ENCODE data around the gene CMTM3. TPM values are rescaled to one million over a fixed set of nuclear protein-coding genes. Genes with fewer than 3 reads are reported as not detected.
A peak's percentile ranks its signal among the peaks of the same experiment; 100 is the strongest.
"Not testable (repeated sequence)": the region's sequence is repeated elsewhere in the genome, so short reads cannot be mapped to it uniquely, and the experiment has no call there.

Gene CMTM3
- polyA plus RNA-seq, 1 experiment, result 33.5 TPM

- peak overlapping the region; percentile 57 for H3K27ac ChIP-seq (ENCODE audit: low read depth, low read length)
These were observed 4.6 kb downstream of the CMTM3 start for GRCh38 chr16:66609139-66609510.

GRCh38 chr16:66610111-66610820 is 5.8 kb downstream of the CMTM3 start:
- ChIA-PET CTCF (interaction anchor here (1.4 to 3.7 kb wide), 5 partner anchors 8 to 259 kb away, joined by 4 to 59 read pairs (median 26); no protein-coding TSS in a partner anchor), POLR2A (no interaction called here)
- TF ChIP-seq CTCF (IDR thresholded peaks at IDR 0.05; ENCODE audit: low read depth, low read length), result no peak
- DNase-seq (ENCODE audit: low read depth, low spot score), result no peak
- Histone ChIP-seq H3K27ac (ENCODE audit: low read depth, low read length) (no peak overlapping the region), H3K27me3 (ENCODE audit: control insufficient read depth, insufficient read depth, low read length) (no peaks in the 10 kb centered on the region), H3K9me3 (ENCODE audit: control insufficient read depth, insufficient read depth, low read length) (peaks cover 4% of the 10 kb centered on the region; the same call in 1 of the 2 replicates), H3K4me3 (ENCODE audit: low read depth, low read length) (no peak overlapping the region)

More at GRCh38 chr16:66609139-66609510, 4.6 kb downstream of the CMTM3 start:
- ChIA-PET POLR2A (no interaction called here), CTCF (interaction anchor here (0.6 to 3.7 kb wide), 50 partner anchors 9 to 277 kb away, joined by 3 to 59 read pairs (median 5); partner anchors contain the start of genes CKLF, DYNC1LI2 and NAE1)
- Histone ChIP-seq H3K9me3 (ENCODE audit: control insufficient read depth, insufficient read depth, low read length) (peaks cover 4% of the 10 kb centered on the region; the same call in 1 of the 2 replicates), H3K4me3 (ENCODE audit: low read depth, low read length) (no peak overlapping the region; the same call in 1 of the 2 replicates), H3K27me3 (ENCODE audit: control insufficient read depth, insufficient read depth, low read length) (no peaks in the 10 kb centered on the region)
- TF ChIP-seq CTCF (IDR thresholded peaks at IDR 0.05; ENCODE audit: low read depth, low read length), result no peak
- no peak for DNase-seq (ENCODE audit: low read depth, low spot score)

GRCh38 chr16:66611911-66612310 is 7.4 kb downstream of the CMTM3 start:
- H3K27me3 ChIP-seq (ENCODE audit: control insufficient read depth, insufficient read depth, low read length); H3K4me3 ChIP-seq (ENCODE audit: low read depth, low read length); DNase-seq (ENCODE audit: low read depth, low spot score); POLR2A ChIA-PET; H3K27ac ChIP-seq (ENCODE audit: low read depth, low read length); H3K9me3 ChIP-seq (ENCODE audit: control insufficient read depth, insufficient read depth, low read length): not testable (repeated sequence)
- CTCF ChIA-PET, result interaction anchor here (1.0 kb wide), 1 partner anchor 105 kb away, joined by 3 read pairs; no protein-coding TSS in a partner anchor

GRCh38 chr16:66612422-66612821 is 7.9 kb downstream of the CMTM3 start:
- no peak overlapping the region for H3K4me3 ChIP-seq (ENCODE audit: low read depth, low read length)
- TF ChIP-seq CTCF (IDR thresholded peaks at IDR 0.05; ENCODE audit: low read depth, low read length), result no peak
- POLR2A ChIA-PET, result no interaction called here
- CTCF ChIA-PET, result no interaction called here
- no peak for DNase-seq (ENCODE audit: low read depth, low spot score)
- H3K27me3 ChIP-seq (ENCODE audit: control insufficient read depth, insufficient read depth, low read length), result no peaks in the 10 kb centered on the region
- peaks cover 4% of the 10 kb centered on the region; the same call in 1 of the 2 replicates for H3K9me3 ChIP-seq (ENCODE audit: control insufficient read depth, insufficient read depth, low read length)
- no peak overlapping the region for H3K27ac ChIP-seq (ENCODE audit: low read depth, low read length)

GRCh38 chr16:66614161-66614802 is 9.8 kb downstream of the CMTM3 start:
- POLR2A ChIA-PET, result no interaction called here
- CTCF ChIA-PET, result interaction anchor here (1.0 to 2.7 kb wide), 2 partner anchors 37 to 259 kb away, joined by 3 to 9 read pairs; no protein-coding TSS in a partner anchor
- no peaks in the 10 kb centered on the region for H3K27me3 ChIP-seq (ENCODE audit: control insufficient read depth, insufficient read depth, low read length)
- TF ChIP-seq CTCF (IDR thresholded peaks at IDR 0.05; ENCODE audit: low read depth, low read length), result no peak
- H3K27ac ChIP-seq (ENCODE audit: low read depth, low read length), result no peak overlapping the region
- H3K4me3 ChIP-seq (ENCODE audit: low read depth, low read length), result no peak overlapping the region
- DNase-seq (ENCODE audit: low read depth, low spot score), result no peak
- H3K9me3 ChIP-seq (ENCODE audit: control insufficient read depth, insufficient read depth, low read length), result peaks cover 4% of the 10 kb centered on the region; the same call in 1 of the 2 replicates

Data from AG04450 (cell line).